Measurements from ENCODE around the gene ARL16.

The ARL16 gene

GRCh38 chr17:81720267-81721071, 36.9 kb upstream of the ARL16 start:
- no peak for TF ChIP-seq CTCF (IDR thresholded peaks at IDR 0.05; ENCODE audit: low read depth, low read length)
- no peak overlapping the region for H3K4me3 ChIP-seq (ENCODE audit: low read depth, low read length)

GRCh38 chr17:81719410-81720266, 36.0 kb upstream of the ARL16 start:
- TF ChIP-seq CTCF (IDR thresholded peaks at IDR 0.05; ENCODE audit: low read depth, low read length) = no peak
- H3K4me3 ChIP-seq (ENCODE audit: low read depth, low read length) = no peak overlapping the region

GRCh38 chr17:81717766-81718089, 34.1 kb upstream of the ARL16 start:
- no peak for TF ChIP-seq CTCF (IDR thresholded peaks at IDR 0.05; ENCODE audit: low read depth, low read length)
- no peak overlapping the region for H3K4me3 ChIP-seq (ENCODE audit: low read depth, low read length)

- no peak overlapping the region for H3K4me3 ChIP-seq (ENCODE audit: low read depth, low read length)
- no peak for TF ChIP-seq CTCF (IDR thresholded peaks at IDR 0.05; ENCODE audit: low read depth, low read length)
Observed at GRCh38 chr17:81717049-81717765, 33.6 kb upstream of the ARL16 start.

- TF ChIP-seq CTCF (IDR thresholded peaks at IDR 0.05; ENCODE audit: low read depth, low read length) = no peak
- H3K4me3 ChIP-seq (ENCODE audit: low read depth, low read length) = no peak overlapping the region
Observed at GRCh38 chr17:81716674-81716996, 33.0 kb upstream of the ARL16 start.

- no peak overlapping the region for H3K4me3 ChIP-seq (ENCODE audit: low read depth, low read length)
- no peak for TF ChIP-seq CTCF (IDR thresholded peaks at IDR 0.05; ENCODE audit: low read depth, low read length)
Observed at GRCh38 chr17:81715872-81716673, 32.5 kb upstream of the ARL16 start.
